ENCODE results near the gene ZNF564. TPM values are rescaled to one million over a fixed set of nuclear protein-coding genes. Genes with fewer than 3 reads are reported as not detected.
A peak's percentile ranks its signal among the peaks of the same experiment; 100 is the strongest.
"Not testable (repeated sequence)": the region's sequence is repeated elsewhere in the genome, so short reads cannot be mapped to it uniquely, and the experiment has no call there.

Gene ZNF564
- 13.9 TPM for total RNA-seq

DNA sequence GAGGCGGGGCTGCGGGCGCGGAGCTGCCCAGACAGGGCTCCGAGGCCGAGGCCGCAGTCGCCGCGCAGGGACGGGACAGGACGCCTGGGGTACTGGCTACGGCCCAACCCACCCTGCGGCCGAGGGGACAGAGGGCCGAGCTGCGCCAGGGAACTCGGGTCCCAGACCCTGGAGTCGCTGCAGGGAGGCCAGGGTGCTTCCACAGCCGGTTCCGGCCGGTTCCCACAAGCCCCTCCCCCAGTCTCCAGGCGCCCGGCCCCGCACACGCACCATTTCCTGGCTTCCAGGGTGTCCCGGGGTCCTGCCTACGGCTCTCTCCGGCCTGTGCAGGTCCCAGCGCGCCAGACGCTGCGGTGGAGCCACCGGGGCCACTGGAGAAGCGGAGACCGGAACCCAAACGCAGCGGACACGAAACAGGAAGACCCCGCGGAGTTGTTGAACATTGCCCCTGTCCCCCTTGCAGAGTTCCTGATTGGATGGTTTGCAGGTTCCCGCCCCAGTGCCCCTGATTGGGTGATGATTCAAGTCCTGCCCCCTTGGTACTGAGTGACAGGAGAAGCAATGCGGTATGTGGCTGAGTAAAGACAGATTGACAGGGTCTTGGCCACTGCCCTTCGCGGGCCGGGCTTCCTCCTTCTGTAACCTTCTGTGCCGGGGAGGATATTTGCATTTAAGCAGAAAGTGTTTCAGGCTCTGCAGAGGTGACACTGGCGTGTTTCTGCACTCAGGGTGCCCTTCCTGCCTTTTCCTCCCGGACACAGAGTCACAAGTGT is at the start of gene ZNF564:
ZNF564 (minus strand) TSS at position 423 of the 773 bp plus-strand sequence; CDS start at position 273, 150 bp downstream.
- peak; percentile 97 for DNase-seq (ENCODE audit: low spot score)

DNA sequence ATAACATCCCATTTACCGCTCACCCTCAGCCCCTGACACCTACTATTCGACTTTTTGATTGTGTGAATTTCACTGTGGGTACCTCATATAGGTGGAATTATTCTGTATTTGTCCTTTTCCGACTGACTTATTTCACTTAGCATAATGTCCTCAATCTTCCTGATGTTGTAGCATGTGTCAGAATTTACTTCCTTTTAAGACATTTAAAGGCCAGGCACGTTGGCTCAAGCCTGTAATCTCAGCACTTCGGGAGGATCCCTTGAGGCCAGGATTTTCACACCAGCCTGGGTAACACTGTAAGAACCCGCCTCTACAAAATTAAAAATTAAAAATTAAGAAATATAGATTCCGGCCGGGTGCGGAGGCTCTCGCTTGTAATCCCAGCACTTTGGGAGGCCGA is 46.3 kb upstream of the ZNF564 start:
- peak; percentile 2 for DNase-seq (ENCODE audit: low spot score)

DNA sequence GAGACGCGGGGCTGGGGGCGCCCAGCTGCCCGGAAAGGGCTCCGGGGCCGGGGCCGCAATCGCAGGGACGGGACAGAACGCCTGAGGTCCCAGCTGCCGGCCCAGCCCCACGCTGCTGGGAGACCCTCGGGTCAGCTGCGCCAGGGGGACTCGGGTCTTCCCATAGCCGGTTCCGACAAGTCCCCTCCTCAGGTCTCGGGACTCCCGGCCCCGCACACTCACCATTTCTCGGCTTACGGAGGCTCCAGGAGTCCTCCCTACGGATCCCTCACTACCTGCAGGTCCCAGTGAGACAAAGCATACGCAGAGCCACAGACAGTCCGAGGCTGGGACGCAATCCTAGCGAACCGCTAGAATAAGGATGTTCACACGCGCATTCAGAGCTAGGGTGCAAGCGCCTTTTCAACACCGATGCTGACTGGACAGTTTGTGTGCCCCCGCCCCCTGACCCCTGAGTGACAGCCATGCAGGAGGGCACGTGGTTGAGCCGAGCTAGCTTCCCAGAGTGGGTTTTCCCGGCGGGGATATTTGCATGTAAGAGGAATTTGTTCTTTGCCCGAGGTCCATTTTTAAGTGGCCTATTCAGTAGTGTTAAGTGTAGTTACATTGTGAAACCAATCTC is 45.8 kb upstream of the ZNF564 start:
- peak; percentile 6 for DNase-seq (ENCODE audit: low spot score)

DNA sequence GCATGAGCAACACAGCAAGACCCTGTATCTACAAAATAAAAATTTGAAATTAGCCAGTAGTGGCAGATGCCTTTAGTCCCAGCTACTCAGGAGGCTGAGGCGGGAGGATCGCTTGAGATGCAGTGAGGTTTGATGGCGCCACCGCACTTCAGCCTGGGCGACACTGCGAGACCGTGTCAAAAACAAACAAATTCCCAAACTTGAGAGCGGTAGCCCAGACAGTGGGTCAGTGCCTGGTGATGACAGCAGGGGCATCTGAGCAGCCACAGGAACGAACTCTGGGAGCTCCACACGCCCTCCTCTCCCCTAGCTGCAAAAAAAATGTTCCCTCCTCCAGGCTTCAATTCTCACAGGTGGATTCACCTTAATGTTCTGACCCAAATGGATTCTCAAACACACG is 45.2 kb upstream of the ZNF564 start:
- peak; percentile 3 for DNase-seq (ENCODE audit: low spot score)

DNA sequence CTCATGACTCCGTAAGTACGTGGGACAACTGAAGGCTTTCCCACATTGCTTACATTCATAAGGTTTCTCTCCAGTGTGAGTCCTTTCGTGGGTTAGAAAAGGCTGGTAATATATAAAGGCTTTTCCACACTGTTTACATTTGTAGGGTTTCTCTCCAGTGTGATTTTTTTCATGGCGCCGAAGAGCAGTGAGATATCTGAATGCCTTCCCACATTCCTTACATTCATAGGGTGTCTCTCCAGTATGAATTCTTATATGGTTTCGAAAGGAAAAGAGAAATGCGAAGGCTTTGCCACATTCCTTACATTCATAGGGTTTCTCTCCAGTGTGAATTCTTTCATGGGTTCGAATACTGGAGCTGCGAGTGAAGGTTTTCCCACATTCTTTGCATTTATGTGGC is 29.8 kb upstream of the ZNF564 start:
- DNase-seq (ENCODE audit: low spot score) = no peak

DNA sequence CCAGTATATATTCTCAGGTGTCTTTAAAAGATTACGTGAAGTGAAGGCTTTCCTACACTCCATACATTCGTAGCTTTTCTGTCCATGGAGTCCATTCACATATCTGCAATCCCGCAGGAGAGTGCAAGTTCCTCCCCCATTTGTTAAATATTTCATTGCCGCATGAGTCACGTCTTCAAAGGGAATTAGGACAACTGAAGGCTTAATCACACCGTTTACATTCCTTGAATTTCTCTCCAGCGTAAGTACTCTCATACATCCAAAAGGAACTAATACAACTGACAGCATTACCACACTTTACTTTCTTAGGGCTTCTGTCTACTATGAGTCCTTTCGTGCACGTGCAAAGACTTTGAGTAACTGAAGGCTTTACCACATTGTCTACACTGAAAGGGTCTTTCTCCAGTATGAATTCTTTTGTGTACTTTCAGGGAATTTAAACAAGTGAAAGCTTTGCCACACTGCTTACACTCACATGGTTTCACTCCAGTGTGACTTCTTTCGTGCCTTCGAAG is 29.0 kb upstream of the ZNF564 start:
- DNase-seq (ENCODE audit: low spot score) = peak; percentile 2

DNA sequence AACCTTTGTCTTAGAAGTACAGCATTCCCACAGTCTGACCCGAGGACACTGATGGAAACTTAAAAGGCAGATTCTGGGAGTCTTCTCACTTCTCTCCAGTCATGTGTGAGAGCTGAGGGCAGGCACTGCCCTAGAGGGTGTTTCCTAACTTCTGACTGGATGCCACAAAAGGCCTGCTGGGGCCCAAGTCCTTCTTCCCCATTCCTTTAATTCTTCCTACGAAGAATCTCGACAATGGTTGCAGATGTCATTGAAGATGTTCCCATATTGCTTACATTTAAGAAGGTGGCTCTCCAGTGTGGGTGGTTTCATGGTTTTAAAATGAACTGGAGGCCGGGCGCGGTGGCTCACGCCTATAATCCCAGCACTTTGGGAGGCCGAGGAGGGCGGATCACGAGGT is 27.4 kb upstream of the ZNF564 start:
- DNase-seq (ENCODE audit: low spot score) = peak; percentile 3

DNA sequence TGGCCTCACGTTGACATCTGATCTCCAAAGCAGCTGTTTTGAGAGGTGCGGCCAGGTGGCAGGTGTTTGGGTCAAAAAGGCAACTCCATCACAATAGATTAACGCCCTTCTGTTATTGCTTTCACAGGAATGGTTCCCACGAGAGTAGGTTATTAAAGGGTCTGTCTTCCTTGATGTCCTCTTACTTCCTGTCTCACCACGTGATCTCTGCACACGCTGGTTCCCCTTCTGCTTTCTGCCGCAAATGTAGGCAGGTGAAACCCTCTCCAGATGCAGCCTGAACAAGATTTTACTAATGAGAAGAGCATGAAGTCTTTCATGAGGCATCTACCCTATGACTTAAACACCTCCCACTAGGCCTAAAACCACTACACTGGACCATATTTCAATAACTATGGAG is 22.8 kb upstream of the ZNF564 start:
- DNase-seq (ENCODE audit: low spot score) = no peak

DNA sequence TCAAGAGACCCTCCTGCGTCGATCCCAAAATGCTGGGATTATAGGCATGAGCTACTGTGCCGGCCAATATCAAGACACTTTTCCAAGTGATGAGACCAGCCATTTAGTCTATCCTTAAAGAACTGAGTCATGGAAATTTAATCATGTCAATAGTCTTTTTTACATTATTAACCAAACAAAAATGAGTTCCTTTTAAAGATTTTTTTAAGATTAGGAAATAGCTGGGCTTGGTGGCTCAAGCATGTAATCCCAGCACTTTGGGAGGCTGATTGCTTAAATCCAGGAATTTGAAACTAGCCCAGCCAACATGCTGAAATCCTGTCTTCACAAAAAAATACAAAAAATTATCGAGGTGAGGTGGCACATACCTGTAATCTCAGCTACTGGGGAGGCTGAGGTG is 16.7 kb upstream of the ZNF564 start:
- no peak for DNase-seq (ENCODE audit: low spot score)

DNA sequence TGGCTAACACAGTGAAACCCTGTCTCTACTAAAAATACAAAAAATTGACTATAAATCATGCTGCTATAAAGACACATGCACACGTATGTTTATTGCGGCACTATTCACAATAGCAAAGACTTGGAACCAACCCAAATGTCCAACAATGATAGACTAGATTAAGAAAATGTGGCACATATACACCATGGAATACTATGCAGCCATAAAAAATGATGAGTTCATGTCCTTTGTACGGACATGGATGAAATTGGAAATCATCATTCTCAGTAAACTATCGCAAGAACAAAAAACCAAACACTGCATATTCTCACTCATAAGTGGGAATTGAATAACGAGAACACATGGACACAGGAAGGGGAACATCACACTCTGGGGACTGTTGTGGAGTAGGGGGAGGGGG is 15.1 kb upstream of the ZNF564 start:
- not testable (repeated sequence) for DNase-seq (ENCODE audit: low spot score)

DNA sequence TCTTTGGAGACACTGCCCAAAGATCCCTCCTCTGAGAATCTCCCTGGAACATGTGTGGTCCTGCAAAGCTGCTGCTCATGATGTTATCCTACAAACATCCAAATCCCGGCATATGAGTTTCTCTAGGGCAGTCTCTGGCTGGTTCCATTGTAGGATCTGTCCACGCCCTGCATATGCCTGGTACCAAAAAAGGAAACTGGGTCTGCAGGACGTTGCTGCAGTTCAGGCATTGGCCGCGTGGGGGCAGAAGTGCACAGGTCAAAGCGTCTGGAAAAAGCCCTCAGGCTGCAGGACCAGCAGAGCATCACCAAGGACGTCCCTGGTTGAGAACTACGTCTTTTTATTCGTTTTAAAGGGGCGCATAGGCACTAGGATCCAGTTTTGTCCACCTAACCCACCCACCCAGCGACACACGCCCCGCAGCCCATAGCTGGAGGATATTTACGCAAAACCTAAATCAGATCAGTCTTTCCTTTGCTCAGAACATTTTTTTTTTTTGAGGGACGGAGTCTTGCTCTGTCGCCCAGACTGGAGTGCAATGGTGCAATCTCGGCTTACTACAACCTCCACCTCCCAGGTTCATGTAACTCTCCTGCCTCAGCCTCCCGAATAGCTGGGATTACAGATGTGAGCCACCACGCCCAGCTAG is 12.9 kb upstream of the ZNF564 start:
- DNase-seq (ENCODE audit: low spot score) = peak; percentile 92

DNA sequence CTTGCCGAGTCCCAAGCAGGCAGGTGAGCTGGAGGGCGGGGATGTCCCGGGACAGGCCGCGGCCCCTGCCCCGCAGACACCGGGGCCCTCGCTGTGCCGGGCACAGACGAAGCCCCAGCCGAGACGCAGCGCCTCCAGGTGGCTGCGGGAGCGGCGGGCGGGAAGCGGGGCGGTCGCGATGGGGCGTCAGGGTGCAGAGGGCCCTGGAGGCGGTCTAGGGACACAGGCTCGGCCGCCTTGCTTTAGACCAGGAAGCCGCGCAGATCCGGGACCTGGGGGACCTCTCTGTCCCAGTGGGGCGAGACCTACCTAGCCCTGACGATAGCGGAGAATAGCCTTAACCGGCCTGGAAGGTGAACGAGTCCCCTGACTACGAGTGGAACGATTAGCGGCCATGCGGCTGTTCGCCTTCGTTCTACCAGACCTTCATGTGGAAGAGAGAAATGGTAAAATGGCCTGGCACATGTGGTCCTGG is 4.2 kb upstream of the ZNF564 start:
- DNase-seq (ENCODE audit: low spot score) = no peak

DNA sequence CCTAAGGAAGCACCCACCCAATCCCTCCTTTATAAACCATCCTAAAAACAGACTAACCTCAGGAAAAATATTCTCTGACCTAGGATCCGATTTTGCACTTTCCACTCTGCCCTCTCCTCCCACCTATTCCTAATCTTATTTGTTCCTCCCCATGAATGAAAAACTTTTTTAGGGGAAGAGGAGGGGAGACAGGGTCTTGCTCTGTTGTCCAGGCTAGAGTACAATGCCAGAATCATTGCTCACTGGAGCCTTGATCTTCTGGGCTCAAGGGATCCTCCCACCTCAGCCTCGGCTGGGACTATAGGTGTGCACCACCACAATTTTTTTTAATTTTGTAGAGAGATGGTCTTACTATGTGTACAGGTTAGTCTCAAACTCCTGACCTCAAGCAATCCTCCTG is 4.4 kb downstream of the ZNF564 start:
- no peak for DNase-seq (ENCODE audit: low spot score)

DNA sequence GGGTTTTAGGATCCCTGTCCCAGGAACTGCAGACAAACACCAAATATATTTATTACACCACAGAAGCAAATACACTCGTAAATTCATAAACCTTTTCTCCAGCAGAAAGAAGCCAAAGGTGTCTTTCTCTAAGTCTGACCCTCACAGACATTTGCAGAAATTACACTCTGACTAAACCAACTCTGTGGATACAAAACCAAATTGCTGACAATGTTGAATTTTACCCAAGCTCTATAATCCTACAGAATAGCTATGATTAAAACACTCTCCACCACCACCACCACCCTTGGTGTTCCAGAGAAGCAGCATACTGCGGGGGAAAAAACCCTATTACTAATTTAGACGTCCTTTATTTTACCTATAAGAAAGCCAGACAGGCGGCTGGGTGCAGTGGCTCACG is 5.2 kb downstream of the ZNF564 start:
- DNase-seq (ENCODE audit: low spot score) = no peak

DNA sequence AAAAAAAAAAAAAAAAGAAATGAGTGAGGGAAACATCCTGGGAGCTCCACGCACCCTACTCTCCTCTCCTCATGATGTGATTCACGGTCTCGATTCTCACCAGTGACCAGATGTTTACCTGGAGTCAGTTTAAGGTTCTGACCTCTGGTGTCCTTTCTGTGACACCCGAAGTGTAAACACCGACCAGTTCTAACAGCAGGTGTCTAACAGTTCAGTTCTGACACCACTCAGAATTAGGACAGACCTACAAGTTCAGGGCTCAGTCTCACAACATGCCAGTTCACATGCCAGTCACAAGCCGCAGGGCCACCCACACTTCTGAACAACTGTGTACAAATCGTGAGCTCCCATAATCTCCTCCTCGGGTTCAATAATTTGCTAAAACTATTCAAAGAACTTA is 6.0 kb downstream of the ZNF564 start:
- no peak for DNase-seq (ENCODE audit: low spot score)

DNA sequence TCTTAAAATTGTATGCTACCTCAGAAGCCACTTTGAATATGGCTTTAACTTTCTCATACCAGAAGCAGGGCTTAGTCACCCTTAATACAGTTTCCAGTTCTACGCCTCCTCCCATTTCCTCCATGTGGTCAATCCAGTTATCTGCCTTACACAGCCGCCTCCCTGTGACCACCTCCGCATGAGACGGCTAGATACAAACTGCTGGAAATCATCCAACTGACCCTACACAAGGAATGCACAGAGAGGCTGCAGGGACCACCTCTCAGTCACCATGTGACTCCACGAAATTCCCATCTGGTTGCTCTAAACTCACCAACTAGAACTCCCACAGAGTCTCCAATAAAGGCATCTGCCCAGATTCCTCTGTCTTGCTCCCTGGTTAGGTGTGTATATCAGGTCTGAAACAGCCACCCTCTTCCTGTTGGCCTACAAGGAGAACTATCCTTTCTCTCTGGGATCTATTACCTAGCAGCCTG is 6.8 kb downstream of the ZNF564 start:
- DNase-seq (ENCODE audit: low spot score) = no peak

DNA sequence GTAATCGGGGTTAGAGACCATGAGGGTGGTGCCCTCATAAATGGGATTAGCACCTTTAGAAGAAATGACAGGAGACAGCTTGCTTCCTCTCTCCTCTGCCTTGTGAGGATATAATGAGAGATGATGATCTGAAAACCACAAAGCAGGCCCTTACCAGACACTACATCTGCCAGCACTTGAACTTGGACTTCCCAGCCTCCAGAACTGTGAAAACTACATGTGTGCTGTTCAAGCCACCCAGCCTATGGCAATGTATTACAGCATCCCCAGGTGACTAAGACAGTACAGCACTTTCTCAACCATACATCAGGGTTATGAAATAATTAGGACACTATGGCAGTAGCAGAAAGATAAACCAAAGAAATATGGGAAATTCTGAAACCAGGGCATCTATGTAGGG is 7.4 kb downstream of the ZNF564 start:
- DNase-seq (ENCODE audit: low spot score) = no peak

DNA sequence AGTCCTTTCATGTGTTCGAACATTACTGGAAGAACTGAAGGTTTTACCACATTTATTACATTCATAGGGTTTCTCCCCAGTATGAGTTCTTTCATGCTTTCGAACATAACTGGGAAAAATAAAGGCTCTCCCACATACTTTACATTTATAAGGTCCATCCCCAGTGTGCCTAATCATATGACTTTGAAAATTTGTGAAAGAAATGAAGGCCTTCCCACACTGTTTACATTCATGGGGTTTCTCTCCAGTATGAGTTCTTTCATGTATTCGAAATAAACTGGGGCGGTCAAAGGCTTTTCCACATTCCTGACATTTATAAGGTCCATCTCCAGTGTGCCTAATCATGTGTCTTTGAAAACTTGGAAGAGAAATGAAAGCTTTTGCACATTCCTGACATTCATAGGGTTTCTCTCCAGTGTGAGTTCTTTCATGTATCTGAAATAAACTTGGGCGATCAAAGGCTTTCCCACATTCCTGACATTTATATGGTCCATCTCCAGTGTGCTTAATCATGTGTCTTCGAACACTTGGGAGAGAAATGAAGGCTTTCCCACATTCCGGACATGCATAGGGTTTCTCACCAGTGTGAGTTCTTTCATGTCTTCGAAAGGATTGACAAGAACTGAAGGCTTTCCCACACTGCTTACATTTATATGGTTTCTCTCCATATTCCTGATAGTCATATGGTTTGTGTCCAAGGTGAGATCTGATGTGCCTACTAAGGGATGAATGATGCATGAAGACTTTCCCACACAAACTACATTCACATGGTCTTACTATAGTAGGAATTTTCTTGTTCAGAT is 24.0 kb downstream of the ZNF564 start:
- no peak for DNase-seq (ENCODE audit: low spot score)

DNA sequence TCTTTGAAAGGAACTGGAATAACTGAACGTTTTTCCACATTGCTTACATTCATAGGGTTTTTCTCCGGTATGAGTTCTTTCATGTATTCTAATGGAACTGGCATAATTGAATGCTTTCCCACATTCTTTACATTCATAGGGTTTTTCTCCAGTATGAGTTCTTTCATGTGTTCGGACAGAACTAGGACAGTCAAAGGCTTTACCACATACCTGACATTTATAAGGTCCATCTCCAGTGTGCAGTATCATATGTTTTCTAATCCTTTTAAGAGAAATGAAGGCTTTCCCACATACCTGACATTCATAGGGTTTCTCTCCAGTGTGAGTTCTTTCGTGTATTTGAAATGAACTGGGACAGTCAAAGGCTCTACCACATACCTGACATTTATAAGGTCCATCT is 24.7 kb downstream of the ZNF564 start:
- DNase-seq (ENCODE audit: low spot score) = no peak

DNA sequence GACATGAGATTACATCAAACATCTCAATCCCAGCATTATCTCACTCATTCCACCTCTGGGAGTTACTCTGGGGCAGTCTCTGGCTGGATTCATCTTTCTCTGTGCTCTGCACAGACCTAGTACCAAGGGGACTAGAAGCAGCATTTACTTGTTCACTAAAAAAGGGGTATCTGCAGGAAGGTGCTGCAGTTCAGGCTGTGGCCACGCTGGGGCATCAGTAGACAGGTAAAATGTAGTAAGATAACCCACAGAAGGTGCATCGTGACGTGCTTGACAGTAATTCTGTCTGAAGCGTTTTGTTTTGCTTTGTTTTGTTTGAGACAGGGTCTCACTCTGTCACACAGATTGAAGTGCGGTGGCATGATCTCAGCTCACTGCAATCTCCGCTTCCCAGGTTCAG is 29.3 kb downstream of the ZNF564 start:
- no peak for DNase-seq (ENCODE audit: low spot score)

DNA sequence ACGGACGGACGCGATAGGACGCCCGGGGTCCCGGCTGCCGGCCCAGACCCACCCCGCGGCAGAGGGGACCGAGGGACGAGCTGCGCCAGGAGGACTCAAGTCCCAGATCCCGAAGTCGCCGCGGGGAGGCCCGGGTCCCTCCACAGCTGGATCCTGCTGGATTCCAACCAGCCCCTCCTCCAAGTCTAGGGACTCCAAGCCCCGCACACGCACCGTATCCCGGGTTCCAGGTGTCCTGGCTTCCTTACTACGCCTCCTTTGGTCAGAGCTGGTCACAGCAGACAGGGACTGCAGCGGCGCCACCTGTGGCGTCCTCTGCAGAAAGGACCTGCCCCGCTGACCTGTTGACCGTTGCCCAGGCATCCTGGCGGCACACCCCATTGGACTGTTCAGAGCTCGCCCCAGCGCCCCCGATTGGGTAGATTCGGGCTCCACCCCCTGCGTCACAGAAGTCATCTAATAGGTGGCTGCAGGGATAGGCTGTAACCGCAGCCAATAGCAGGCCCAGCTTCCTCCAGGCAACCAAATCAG is 37.7 kb downstream of the ZNF564 start:
- DNase-seq (ENCODE audit: low spot score) = peak; percentile 12

All from mucosa of gallbladder (tissue), 1 donor.